ENCODE results near the gene CSF2RB.
A peak's percentile ranks its signal among the peaks of the same experiment; 100 is the strongest.

DNA sequence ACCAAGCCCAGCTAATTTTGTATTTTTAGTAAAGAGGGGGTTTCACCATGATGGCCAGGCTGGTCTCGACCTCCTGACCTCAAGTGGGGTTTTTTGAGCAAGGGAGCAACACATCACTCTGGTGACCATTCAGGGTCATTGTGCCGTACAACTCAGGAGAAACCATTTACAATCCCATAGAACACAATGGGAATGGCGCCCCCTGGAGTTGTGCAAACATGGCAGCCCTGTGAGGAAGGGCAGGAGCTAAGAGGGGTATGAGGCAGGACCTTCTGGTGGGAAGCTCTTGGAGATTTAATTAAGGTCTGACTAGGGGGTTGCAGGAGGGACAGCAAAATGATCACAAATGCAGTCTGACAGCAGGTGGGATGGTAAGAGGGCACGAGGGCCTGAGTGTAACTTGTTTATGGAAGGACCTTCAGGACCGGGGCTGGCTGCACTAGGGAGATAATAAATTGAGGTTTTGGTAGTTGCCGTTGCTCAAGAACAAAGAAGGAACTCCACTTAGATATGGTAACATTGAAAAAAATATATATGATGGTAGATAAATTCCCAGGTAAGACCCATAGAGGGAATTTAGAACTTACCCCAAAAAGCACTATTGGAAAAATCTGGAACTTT is 9.1 kb upstream of the CSF2RB start:
- TF ChIP-seq CTCF (IDR thresholded peaks at IDR 0.05; ENCODE audit: borderline replicate concordance, extremely low read depth, low read length, poor library complexity, severe bottlenecking): peak; percentile 28
- no peak for TF ChIP-seq EZH2 (IDR thresholded peaks at IDR 0.05; ENCODE audit: borderline replicate concordance, low read depth, low read length, severe bottlenecking)
